Measurements from ENCODE around the gene IL12A.

IL12A gene

DNA sequence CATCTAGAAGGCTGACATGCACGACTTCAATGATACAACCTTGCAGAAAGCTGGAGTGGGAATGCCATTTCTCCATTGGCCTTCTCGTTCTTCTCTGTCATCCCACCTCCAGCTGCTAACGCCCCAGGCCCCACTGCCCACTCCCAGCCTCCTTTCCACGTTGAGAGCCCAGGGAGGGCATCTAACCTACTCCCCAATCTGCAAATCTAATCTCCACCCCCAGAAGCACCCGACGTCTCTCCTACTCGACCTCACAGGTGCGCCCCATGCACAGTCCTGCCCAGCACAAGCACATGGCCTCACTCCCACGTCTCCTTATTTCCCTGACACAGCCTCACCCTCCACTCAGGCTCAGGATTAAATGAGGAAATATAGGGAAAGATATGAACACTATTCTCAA is 33.4 kb downstream of the IL12A start:
- Histone ChIP-seq H3K27ac (ENCODE audit: poor library complexity, severe bottlenecking) (no peak overlapping the region), H3K27me3 (ENCODE audit: insufficient read depth, poor library complexity, severe bottlenecking) (no peaks in the 10 kb centered on the region), H3K4me3 (ENCODE audit: severe bottlenecking) (no peak overlapping the region), H3K36me3 (ENCODE audit: low read depth) (no peaks in the 10 kb centered on the region), H3K4me1 (ENCODE audit: insufficient read depth, poor library complexity, severe bottlenecking) (no peaks in the 10 kb centered on the region), H3K9me3 (ENCODE audit: severe bottlenecking) (no peaks in the 10 kb centered on the region)
- TF ChIP-seq, protein P1, sequence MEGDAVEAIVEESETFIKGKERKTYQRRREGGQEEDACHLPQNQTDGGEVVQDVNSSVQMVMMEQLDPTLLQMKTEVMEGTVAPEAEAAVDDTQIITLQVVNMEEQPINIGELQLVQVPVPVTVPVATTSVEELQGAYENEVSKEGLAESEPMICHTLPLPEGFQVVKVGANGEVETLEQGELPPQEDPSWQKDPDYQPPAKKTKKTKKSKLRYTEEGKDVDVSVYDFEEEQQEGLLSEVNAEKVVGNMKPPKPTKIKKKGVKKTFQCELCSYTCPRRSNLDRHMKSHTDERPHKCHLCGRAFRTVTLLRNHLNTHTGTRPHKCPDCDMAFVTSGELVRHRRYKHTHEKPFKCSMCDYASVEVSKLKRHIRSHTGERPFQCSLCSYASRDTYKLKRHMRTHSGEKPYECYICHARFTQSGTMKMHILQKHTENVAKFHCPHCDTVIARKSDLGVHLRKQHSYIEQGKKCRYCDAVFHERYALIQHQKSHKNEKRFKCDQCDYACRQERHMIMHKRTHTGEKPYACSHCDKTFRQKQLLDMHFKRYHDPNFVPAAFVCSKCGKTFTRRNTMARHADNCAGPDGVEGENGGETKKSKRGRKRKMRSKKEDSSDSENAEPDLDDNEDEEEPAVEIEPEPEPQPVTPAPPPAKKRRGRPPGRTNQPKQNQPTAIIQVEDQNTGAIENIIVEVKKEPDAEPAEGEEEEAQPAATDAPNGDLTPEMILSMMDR (IDR thresholded peaks at IDR 0.05; ENCODE audit: poor library complexity, severe bottlenecking): no peak
- ATAC-seq (ENCODE audit: low read depth): no peak
- no peak for DNase-seq (ENCODE audit: low spot score)

DNA sequence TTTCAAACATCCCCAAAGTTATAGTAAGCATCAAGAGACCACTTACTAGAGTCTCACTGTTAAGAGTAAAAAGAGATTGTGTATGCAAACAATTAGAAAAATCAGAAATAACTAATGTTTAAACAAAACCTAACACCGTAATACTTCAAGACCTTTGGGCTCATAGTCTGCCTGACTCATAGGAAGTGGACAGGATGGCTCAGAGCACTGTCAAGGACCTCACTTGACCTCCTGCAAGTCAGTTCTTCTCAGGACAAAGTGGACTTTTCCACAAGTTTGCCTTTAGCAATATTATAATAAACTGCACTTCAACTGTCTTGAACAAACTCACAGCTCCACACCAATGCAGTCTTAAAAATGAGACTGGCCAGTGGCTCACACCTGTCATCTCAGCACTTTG is 34.8 kb downstream of the IL12A start:
- Histone ChIP-seq H3K27me3 (ENCODE audit: insufficient read depth, poor library complexity, severe bottlenecking) (no peaks in the 10 kb centered on the region), H3K4me3 (ENCODE audit: severe bottlenecking) (no peak overlapping the region), H3K27ac (ENCODE audit: poor library complexity, severe bottlenecking) (no peak overlapping the region), H3K9me3 (ENCODE audit: severe bottlenecking) (no peaks in the 10 kb centered on the region), H3K36me3 (ENCODE audit: low read depth) (no peaks in the 10 kb centered on the region), H3K4me1 (ENCODE audit: insufficient read depth, poor library complexity, severe bottlenecking) (no peaks in the 10 kb centered on the region)
- 0 out of 3 replicates have a peak, but pooled peaks have one; percentile 42 for ATAC-seq (ENCODE audit: low read depth)
- no peak for DNase-seq (ENCODE audit: low spot score)
- TF ChIP-seq, protein P1 (IDR thresholded peaks at IDR 0.05; ENCODE audit: poor library complexity, severe bottlenecking): no peak

DNA sequence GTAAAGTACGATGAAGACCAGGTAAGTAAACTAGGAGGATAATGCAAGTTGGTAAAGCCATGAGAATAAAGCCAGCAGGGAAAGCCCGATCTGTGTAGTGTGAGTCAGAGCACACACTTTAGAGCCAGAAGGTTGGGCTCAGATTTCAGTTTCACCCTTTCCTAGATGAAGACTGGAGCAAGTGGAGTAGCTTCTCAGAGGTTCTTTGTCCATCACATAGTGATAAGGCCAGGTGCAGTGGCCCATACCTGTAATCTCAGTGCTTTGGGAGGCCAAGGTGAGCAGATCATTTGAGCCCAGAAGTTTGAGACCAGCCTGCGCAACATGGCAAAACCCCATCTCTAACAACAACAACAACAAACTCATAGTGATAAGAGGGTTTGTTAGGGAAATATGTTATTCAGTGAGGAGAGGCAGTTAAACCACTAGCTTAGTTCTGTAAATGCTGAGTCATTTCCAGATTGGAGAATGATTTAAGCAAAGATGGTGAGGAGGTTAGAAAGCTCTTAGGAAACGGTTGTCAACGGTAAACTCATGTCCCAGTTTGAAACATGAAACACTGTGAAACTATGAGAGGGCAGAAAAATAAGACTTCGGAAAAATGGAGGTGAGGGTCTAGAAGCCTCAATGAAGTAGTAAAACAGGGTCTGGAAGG is 39.0 kb downstream of the IL12A start:
- TF ChIP-seq, protein P1 (IDR thresholded peaks at IDR 0.05; ENCODE audit: poor library complexity, severe bottlenecking): no peak
- ATAC-seq (ENCODE audit: low read depth) (peak; percentile 82), DNase-seq (ENCODE audit: low spot score) (no peak)
- no peak overlapping the region for H3K4me3 ChIP-seq (ENCODE audit: severe bottlenecking)
- H3K9me3 ChIP-seq (ENCODE audit: severe bottlenecking): no peaks in the 10 kb centered on the region
- no peaks in the 10 kb centered on the region for H3K27me3 ChIP-seq (ENCODE audit: insufficient read depth, poor library complexity, severe bottlenecking)
- H3K27ac ChIP-seq (ENCODE audit: poor library complexity, severe bottlenecking): no peak overlapping the region
- H3K4me1 ChIP-seq (ENCODE audit: insufficient read depth, poor library complexity, severe bottlenecking): no peaks in the 10 kb centered on the region
- H3K36me3 ChIP-seq (ENCODE audit: low read depth): no peaks in the 10 kb centered on the region

DNA sequence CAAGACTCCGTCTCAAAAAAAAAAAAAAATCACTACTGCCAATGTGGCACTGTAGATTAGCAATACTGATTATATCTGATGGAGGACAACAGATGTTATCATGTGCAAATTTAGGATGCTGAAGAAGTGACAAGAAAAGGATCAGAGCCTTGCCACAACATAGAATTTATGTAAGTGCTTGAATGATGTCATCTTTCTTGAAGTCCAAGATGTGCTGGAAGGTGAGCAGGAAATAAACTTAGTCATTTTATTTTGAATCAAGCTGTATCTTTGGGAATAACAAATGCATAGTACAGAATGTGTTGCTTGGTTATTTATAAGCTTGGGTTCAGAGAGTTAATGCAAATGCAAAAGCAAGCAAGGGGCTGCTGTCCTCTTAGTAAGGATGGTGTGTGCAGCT is 47.1 kb downstream of the IL12A start:
- Histone ChIP-seq H3K27me3 (ENCODE audit: insufficient read depth, poor library complexity, severe bottlenecking) (peaks cover 6% of the 10 kb centered on the region), H3K27ac (ENCODE audit: poor library complexity, severe bottlenecking) (no peak overlapping the region), H3K9me3 (ENCODE audit: severe bottlenecking) (no peaks in the 10 kb centered on the region), H3K36me3 (ENCODE audit: low read depth) (no peaks in the 10 kb centered on the region), H3K4me1 (ENCODE audit: insufficient read depth, poor library complexity, severe bottlenecking) (no peaks in the 10 kb centered on the region), H3K4me3 (ENCODE audit: severe bottlenecking) (no peak overlapping the region)
- TF ChIP-seq, protein P1 (IDR thresholded peaks at IDR 0.05; ENCODE audit: poor library complexity, severe bottlenecking): no peak
- DNase-seq (ENCODE audit: low spot score) (no peak), ATAC-seq (ENCODE audit: low read depth) (no peak)

DNA sequence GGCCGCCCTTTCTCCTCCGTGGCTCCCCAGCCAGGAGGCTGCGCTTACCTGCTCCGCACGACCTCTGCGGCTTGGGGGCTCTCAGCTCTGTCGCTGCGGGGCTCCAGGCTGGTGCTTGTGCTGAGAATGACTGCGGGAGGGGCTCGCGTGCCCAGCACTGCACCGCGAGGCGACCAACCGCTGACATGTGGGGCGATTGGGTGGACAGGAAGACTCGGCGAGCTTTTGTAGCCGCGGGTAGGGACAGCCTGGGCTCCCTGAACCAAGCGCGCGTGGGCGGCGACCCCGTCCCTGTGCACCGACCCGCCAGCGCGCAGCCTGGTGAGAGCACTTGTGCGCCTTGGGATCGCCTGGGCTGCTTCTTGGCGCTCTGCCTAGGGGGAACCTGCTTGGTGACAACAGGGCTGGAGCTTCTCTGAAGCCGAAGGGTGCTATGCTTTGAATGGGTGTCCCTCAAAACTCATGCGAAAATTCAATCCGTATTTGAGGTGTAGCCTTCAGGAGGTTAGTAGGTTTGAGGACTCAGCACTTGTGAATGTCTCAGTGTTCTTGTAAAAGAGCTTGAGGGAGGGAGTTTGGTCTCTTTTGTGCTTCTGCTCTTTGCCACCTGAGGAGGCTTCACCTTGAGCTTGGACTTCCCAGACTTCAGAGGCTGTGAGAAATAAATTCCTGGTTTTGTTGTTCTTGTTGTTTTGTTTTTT is 50.4 kb downstream of the IL12A start:
- TF ChIP-seq, protein P1 (IDR thresholded peaks at IDR 0.05; ENCODE audit: poor library complexity, severe bottlenecking): no peak
- peaks cover 6% of the 10 kb centered on the region for H3K27me3 ChIP-seq (ENCODE audit: insufficient read depth, poor library complexity, severe bottlenecking)
- H3K9me3 ChIP-seq (ENCODE audit: severe bottlenecking): no peaks in the 10 kb centered on the region
- no peaks in the 10 kb centered on the region for H3K36me3 ChIP-seq (ENCODE audit: low read depth)
- H3K4me3 ChIP-seq (ENCODE audit: severe bottlenecking): no peak overlapping the region
- ATAC-seq (ENCODE audit: low read depth) (peak; percentile 31; the same call in 2 of the 3 replicates), DNase-seq (ENCODE audit: low spot score) (no peak)
- H3K27ac ChIP-seq (ENCODE audit: poor library complexity, severe bottlenecking): no peak overlapping the region
- H3K4me1 ChIP-seq (ENCODE audit: insufficient read depth, poor library complexity, severe bottlenecking): no peaks in the 10 kb centered on the region

Measured in RWPE2 (cell line).